Fibroblast of the aortic adventitia (primary cell): ENCODE data around the gene PTCD3. TPM values are rescaled to one million over a fixed set of nuclear protein-coding genes. Genes with fewer than 3 reads are reported as not detected.

Experiments
- DNase-seq: peaks from one replicate; pipeline ENCODE4 v3.0.0-alpha.2; 2010; ENCODE audit warnings: low read depth
- H3K4me3 ChIP-seq: 2 replicates; pipeline ENCODE4 v1.5.1; 2011; ENCODE audit warnings: low read depth, mild to moderate bottlenecking, control low read depth, low read length, moderate library complexity
- CTCF ChIP-seq: IDR thresholded peaks from 2 replicates; pipeline ENCODE4 v1.5.1; 2011; ENCODE audit warnings: mild to moderate bottlenecking, low read length, control low read depth, inconsistent platforms; ENCODE audit not compliant: insufficient read depth
- total RNA-seq: library from RNA; depleted of rRNA; stranded (reverse); fragments of >200 nt; gene quantifications from 2 replicates; pipeline ENCODE4 v1.2.3, GENCODE V29; 2012; ENCODE audit warnings: low replicate concordance

Gene PTCD3
- total RNA-seq, 1 donor, result 71.9 TPM

- no peak for DNase-seq
- H3K4me3 ChIP-seq, result no peak overlapping the region
- TF ChIP-seq CTCF, result no peak
Observed at GRCh38 chr2:86158286-86158685, 52.3 kb downstream of the PTCD3 start.

GRCh38 chr2:86160156-86160952 lies 54.3 kb downstream of the PTCD3 start:
- TF ChIP-seq CTCF, result no peak
- no peak for DNase-seq
- H3K4me3 ChIP-seq, result no peak overlapping the region

GRCh38 chr2:86170449-86170848 lies 64.4 kb downstream of the PTCD3 start:
- no peak for DNase-seq
- no peak overlapping the region for H3K4me3 ChIP-seq
- no peak for TF ChIP-seq CTCF

- no peak for DNase-seq
- H3K4me3 ChIP-seq, result no peak overlapping the region
- TF ChIP-seq CTCF, result no peak
Observed at GRCh38 chr2:86171295-86171694, 65.3 kb downstream of the PTCD3 start.

- DNase-seq, result no peak
- no peak overlapping the region for H3K4me3 ChIP-seq
- TF ChIP-seq CTCF, result no peak
Observed at GRCh38 chr2:86172610-86173009, 66.6 kb downstream of the PTCD3 start.

GRCh38 chr2:86174445-86174844 lies 68.4 kb downstream of the PTCD3 start:
- H3K4me3 ChIP-seq, result no peak overlapping the region
- TF ChIP-seq CTCF, result no peak
- DNase-seq, result no peak

- no peak overlapping the region for H3K4me3 ChIP-seq
- no peak for DNase-seq
- TF ChIP-seq CTCF, result no peak
Observed at GRCh38 chr2:86175828-86176227, 69.8 kb downstream of the PTCD3 start.
